DMS114 treated with DMSO at 0.1 percent for 48 hours (cell line): ENCODE measurements around the gene SPAG9.
A peak's percentile ranks its signal among the peaks of the same experiment; 100 is the strongest.

Source experiments
- DNase-seq: peaks from one replicate; lab custom pipeline; 2025; ENCODE audit not compliant: unreplicated experiment; lab: John Stamatoyannopoulos, UW

The SPAG9 gene

GRCh38 chr17:50957600-50958575 lies 162.8 kb downstream of the SPAG9 start:
- no peak for DNase-seq

GRCh38 chr17:50956750-50957523 lies 163.7 kb downstream of the SPAG9 start:
- peak; percentile 13 for DNase-seq

- no peak for DNase-seq
These were observed 164.3 kb downstream of the SPAG9 start for GRCh38 chr17:50956409-50956749.

- DNase-seq = no peak
These were observed 165.0 kb downstream of the SPAG9 start for GRCh38 chr17:50955667-50956120.

GRCh38 chr17:50955160-50955559 lies 165.5 kb downstream of the SPAG9 start:
- no peak for DNase-seq

- DNase-seq = no peak
These were observed 166.0 kb downstream of the SPAG9 start for GRCh38 chr17:50954641-50955121.

GRCh38 chr17:50953831-50954601 lies 166.7 kb downstream of the SPAG9 start:
- no peak for DNase-seq

- no peak for DNase-seq
These were observed 167.2 kb downstream of the SPAG9 start for GRCh38 chr17:50953518-50953830.

GRCh38 chr17:50952889-50953288 lies 167.8 kb downstream of the SPAG9 start:
- DNase-seq = no peak

GRCh38 chr17:50952013-50952412 lies 168.7 kb downstream of the SPAG9 start:
- DNase-seq = no peak

GRCh38 chr17:50949989-50950877 lies 170.4 kb downstream of the SPAG9 start:
- DNase-seq = peak; percentile 23

- DNase-seq = no peak
These were observed 171.3 kb downstream of the SPAG9 start for GRCh38 chr17:50949128-50949988.

- no peak for DNase-seq
These were observed 172.0 kb downstream of the SPAG9 start for GRCh38 chr17:50948711-50949110.

GRCh38 chr17:50947782-50948543 lies 172.7 kb downstream of the SPAG9 start:
- DNase-seq = no peak

- DNase-seq = no peak
These were observed 173.5 kb downstream of the SPAG9 start for GRCh38 chr17:50946891-50947781.

- no peak for DNase-seq
These were observed 174.3 kb downstream of the SPAG9 start for GRCh38 chr17:50946223-50946890.

- no peak for DNase-seq
These were observed 174.9 kb downstream of the SPAG9 start for GRCh38 chr17:50945779-50946222.
